22Rv1 (cell line): ENCODE measurements around the gene GADD45GIP1.

Source experiments
- CTCF ChIP-seq: fragments of 450-650 bp; IDR thresholded peaks from 2 replicates; pipeline ENCODE4 v1.5.1; 2017; ENCODE audit warnings: mild to moderate bottlenecking
- ZFX ChIP-seq: fragments of 450-650 bp; IDR thresholded peaks from 2 replicates; pipeline ENCODE4 v1.6.1; 2017; ENCODE audit warnings: antibody characterized with exemption, borderline replicate concordance

GRCh38 chr19:12979974-12980373 is 23.0 kb upstream of the GADD45GIP1 start:
- no peak for TF ChIP-seq CTCF
- TF ChIP-seq ZFX, result no peak
